Measurements from ENCODE around the gene UTP14A.

The UTP14A gene

DNA sequence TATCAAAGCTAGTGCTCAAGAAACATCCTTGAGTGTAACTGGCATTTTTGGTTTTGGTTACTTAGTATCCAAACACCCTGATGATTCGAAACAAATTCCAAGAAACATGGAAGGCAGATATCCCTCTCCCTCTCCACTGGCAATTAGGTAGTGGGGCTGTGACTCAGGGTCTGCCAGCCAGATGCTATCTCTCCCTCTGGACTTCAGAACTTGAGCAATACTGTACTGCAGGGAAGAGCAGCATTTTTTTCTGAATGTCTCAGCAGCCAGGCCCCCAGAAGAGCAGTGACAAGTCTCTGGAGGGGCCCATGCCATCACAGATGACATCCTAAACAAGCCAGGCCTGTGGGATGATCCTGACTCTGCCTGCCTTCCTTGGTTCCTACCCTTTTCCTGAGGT, 39.2 kb downstream of the UTP14A start:
- Histone ChIP-seq H3K36me3 (ENCODE audit: control insufficient read depth in 2 of 2, insufficient read depth in 2 of 2, low read length in 2 of 2) (no peaks in the 10 kb centered on the region), H3K9ac (ENCODE audit: low read length in 2 of 2) (no peak overlapping the region), H3K4me3 (ENCODE audit: low read length in 2 of 2) (no peak overlapping the region), H3K9me3 (ENCODE audit: control insufficient read depth in 2 of 2, low read length in 2 of 2) (no peaks in the 10 kb centered on the region), H3K27ac (ENCODE audit: low read length) (no peak overlapping the region), H3K4me1 (ENCODE audit: control insufficient read depth, insufficient read depth, low read length) (no peaks in the 10 kb centered on the region), H3K27me3 (ENCODE audit: control insufficient read depth in 1 of 2, insufficient read depth in 2 of 2, low read length in 2 of 2) (peaks cover 0 to 8% of the 10 kb centered on the region in 2 donors)

DNA sequence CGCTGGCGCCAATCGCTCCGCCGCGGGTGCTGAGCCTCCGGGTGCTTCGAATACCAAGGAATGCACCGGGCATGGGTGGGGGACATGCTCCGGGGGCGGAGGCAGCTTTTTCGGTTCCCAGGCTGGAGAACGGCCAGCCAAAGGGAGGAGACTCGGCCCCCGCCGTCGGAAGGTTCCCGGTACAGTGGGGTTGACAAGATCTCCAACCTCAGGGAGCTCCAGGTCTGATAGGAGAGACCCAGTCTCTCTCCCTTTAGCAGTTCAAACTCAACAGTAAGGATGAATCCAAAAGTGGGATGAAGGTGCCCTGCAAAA, 47.3 kb downstream of the UTP14A start:
- Histone ChIP-seq H3K9ac (ENCODE audit: low read length in 2 of 2) (no peak overlapping the region), H3K27ac (ENCODE audit: low read length) (no peak overlapping the region), H3K36me3 (ENCODE audit: control insufficient read depth in 2 of 2, insufficient read depth in 2 of 2, low read length in 2 of 2) (no peaks in the 10 kb centered on the region), H3K9me3 (ENCODE audit: control insufficient read depth in 2 of 2, low read length in 2 of 2) (no peaks in the 10 kb centered on the region), H3K27me3 (ENCODE audit: control insufficient read depth in 1 of 2, insufficient read depth in 2 of 2, low read length in 2 of 2) (peaks cover 0 to 8% of the 10 kb centered on the region in 2 donors), H3K4me3 (ENCODE audit: low read length in 2 of 2) (peak overlapping the region in 1 of 2 donors; percentile 64), H3K4me1 (ENCODE audit: control insufficient read depth, insufficient read depth, low read length) (peaks cover 10% of the 10 kb centered on the region)

DNA sequence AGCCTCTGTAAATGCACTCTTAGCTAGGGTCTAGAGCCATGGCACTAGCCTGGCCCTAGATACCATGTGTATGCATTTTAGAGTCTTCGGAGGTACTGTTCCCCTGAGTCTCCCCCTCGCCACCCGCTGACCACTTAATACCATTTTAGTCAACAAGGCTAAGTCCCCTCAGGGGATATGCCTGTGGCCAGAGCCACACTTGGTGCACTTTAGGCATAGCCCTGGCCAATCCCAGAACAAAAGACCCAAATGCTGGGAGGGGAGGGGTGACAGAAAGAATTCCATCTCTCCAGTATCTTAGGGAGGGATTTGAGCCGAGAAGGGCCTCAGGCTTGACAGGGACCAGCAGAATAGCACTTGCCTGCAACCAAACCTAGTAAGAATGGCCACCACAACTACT, 47.9 kb downstream of the UTP14A start:
- Histone ChIP-seq H3K9ac (ENCODE audit: low read length in 2 of 2) (no peak overlapping the region), H3K4me1 (ENCODE audit: control insufficient read depth, insufficient read depth, low read length) (peaks cover 10% of the 10 kb centered on the region), H3K9me3 (ENCODE audit: control insufficient read depth in 2 of 2, low read length in 2 of 2) (no peaks in the 10 kb centered on the region), H3K27me3 (ENCODE audit: control insufficient read depth in 1 of 2, insufficient read depth in 2 of 2, low read length in 2 of 2) (peaks cover 0 to 8% of the 10 kb centered on the region in 2 donors), H3K27ac (ENCODE audit: low read length) (no peak overlapping the region), H3K4me3 (ENCODE audit: low read length in 2 of 2) (no peak overlapping the region), H3K36me3 (ENCODE audit: control insufficient read depth in 2 of 2, insufficient read depth in 2 of 2, low read length in 2 of 2) (no peaks in the 10 kb centered on the region)

DNA sequence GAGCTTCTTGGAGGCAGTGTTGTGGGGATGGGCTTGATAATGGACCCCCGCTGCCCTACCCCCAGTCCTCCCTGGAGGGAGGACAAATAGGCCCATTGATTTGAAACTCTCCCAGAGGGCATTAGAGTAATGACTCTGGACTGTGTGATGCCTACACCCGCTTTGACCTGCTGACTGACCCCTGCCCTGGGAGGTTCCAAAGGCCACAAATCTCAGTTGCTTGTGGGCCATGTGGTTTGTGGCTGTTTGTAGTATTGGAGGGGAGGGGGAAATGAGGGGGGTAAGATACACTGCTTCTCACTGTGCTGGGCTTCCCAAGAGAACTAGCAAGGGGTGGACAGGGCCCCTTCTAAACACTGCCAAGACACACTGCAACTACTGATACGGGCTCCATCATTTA, 48.8 kb downstream of the UTP14A start:
- Histone ChIP-seq H3K27me3 (ENCODE audit: control insufficient read depth in 1 of 2, insufficient read depth in 2 of 2, low read length in 2 of 2) (peaks cover 0 to 8% of the 10 kb centered on the region in 2 donors), H3K27ac (ENCODE audit: low read length) (no peak overlapping the region), H3K4me1 (ENCODE audit: control insufficient read depth, insufficient read depth, low read length) (peaks cover 10% of the 10 kb centered on the region), H3K4me3 (ENCODE audit: low read length in 2 of 2) (no peak overlapping the region), H3K9ac (ENCODE audit: low read length in 2 of 2) (no peak overlapping the region), H3K9me3 (ENCODE audit: control insufficient read depth in 2 of 2, low read length in 2 of 2) (no peaks in the 10 kb centered on the region), H3K36me3 (ENCODE audit: control insufficient read depth in 2 of 2, insufficient read depth in 2 of 2, low read length in 2 of 2) (no peaks in the 10 kb centered on the region)

DNA sequence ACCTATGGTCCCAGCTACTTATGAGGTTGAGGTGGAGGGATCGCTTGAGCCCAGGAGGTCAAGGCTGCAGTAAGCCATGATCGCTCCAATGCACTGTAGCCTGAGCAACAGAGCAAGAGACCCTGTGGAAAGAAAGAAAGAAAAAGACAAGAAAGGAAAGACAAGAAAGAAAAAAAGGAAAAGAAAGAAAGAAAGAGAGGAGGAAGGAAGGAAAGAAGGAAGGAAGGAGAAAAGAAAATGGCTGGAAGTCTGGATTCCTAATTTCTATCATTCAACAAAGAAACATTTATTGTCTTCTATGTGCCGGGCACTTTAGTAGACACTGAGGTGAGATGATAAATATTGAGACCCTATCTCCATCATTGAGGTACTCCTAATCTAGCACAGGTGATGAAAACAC, 49.7 kb downstream of the UTP14A start:
- no peaks in the 10 kb centered on the region for H3K9me3 ChIP-seq (ENCODE audit: control insufficient read depth in 2 of 2, low read length in 2 of 2)
- H3K4me1 ChIP-seq (ENCODE audit: control insufficient read depth, insufficient read depth, low read length): peaks cover 10% of the 10 kb centered on the region
- no peaks in the 10 kb centered on the region for H3K36me3 ChIP-seq (ENCODE audit: control insufficient read depth in 2 of 2, insufficient read depth in 2 of 2, low read length in 2 of 2)
- peaks cover 0 to 13% of the 10 kb centered on the region in 2 donors for H3K27me3 ChIP-seq (ENCODE audit: control insufficient read depth in 1 of 2, insufficient read depth in 2 of 2, low read length in 2 of 2)
- no peak overlapping the region for H3K4me3 ChIP-seq (ENCODE audit: low read length in 2 of 2)
- H3K9ac ChIP-seq (ENCODE audit: low read length in 2 of 2): no peak overlapping the region
- H3K27ac ChIP-seq (ENCODE audit: low read length): no peak overlapping the region

DNA sequence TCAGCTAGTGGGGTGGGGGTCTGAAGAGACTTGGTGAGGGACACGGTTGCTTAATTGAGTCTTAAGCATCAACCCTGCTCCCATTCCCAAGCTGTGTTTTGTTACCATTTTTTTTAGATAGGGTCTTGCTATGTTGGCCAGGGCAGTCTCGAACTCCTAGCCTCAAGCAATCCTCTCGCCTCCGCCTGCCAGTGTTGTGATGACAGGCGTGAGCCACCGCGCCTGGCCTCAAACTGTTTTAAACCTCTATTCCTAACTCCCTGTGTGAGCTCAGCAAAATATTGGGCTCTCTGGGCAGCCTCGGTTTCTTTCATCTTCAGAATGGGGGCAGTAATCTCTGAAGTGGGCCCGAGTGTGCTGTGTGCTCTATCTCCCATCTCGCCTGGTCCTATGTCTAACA, 50.2 kb downstream of the UTP14A start:
- Histone ChIP-seq H3K4me1 (ENCODE audit: control insufficient read depth, insufficient read depth, low read length) (peaks cover 10% of the 10 kb centered on the region), H3K9me3 (ENCODE audit: control insufficient read depth in 2 of 2, low read length in 2 of 2) (no peaks in the 10 kb centered on the region), H3K36me3 (ENCODE audit: control insufficient read depth in 2 of 2, insufficient read depth in 2 of 2, low read length in 2 of 2) (no peaks in the 10 kb centered on the region), H3K27ac (ENCODE audit: low read length) (no peak overlapping the region), H3K27me3 (ENCODE audit: control insufficient read depth in 1 of 2, insufficient read depth in 2 of 2, low read length in 2 of 2) (peaks cover 0 to 16% of the 10 kb centered on the region in 2 donors), H3K4me3 (ENCODE audit: low read length in 2 of 2) (no peak overlapping the region), H3K9ac (ENCODE audit: low read length in 2 of 2) (no peak overlapping the region)

DNA sequence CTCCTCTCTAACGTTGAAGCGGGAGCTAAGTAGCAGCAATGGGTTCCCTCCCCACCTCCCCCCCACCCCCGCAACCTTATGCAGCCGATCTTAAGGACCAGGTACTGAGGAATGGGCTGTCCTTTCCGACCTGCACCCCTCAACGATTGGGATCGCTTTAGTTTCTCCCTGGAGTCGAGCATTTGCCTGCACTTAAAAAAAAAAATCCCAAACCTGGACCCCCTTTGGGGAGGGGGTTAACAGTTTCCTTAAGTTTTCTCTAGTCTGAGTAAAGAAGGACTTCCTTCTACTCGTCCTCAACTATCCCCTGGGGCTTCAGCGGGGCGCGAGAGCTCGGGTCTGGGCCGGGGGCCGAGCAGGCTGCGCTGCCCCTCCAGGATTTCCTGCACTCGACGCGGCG, 50.8 kb downstream of the UTP14A start:
- H3K27ac ChIP-seq (ENCODE audit: low read length): no peak overlapping the region
- H3K4me1 ChIP-seq (ENCODE audit: control insufficient read depth, insufficient read depth, low read length): peaks cover 10% of the 10 kb centered on the region
- H3K27me3 ChIP-seq (ENCODE audit: control insufficient read depth in 1 of 2, insufficient read depth in 2 of 2, low read length in 2 of 2): peaks cover 0 to 16% of the 10 kb centered on the region in 2 donors
- H3K9ac ChIP-seq (ENCODE audit: low read length in 2 of 2): no peak overlapping the region
- no peaks in the 10 kb centered on the region for H3K9me3 ChIP-seq (ENCODE audit: control insufficient read depth in 2 of 2, low read length in 2 of 2)
- H3K36me3 ChIP-seq (ENCODE audit: control insufficient read depth in 2 of 2, insufficient read depth in 2 of 2, low read length in 2 of 2): no peaks in the 10 kb centered on the region
- H3K4me3 ChIP-seq (ENCODE audit: low read length in 2 of 2): no peak overlapping the region

DNA sequence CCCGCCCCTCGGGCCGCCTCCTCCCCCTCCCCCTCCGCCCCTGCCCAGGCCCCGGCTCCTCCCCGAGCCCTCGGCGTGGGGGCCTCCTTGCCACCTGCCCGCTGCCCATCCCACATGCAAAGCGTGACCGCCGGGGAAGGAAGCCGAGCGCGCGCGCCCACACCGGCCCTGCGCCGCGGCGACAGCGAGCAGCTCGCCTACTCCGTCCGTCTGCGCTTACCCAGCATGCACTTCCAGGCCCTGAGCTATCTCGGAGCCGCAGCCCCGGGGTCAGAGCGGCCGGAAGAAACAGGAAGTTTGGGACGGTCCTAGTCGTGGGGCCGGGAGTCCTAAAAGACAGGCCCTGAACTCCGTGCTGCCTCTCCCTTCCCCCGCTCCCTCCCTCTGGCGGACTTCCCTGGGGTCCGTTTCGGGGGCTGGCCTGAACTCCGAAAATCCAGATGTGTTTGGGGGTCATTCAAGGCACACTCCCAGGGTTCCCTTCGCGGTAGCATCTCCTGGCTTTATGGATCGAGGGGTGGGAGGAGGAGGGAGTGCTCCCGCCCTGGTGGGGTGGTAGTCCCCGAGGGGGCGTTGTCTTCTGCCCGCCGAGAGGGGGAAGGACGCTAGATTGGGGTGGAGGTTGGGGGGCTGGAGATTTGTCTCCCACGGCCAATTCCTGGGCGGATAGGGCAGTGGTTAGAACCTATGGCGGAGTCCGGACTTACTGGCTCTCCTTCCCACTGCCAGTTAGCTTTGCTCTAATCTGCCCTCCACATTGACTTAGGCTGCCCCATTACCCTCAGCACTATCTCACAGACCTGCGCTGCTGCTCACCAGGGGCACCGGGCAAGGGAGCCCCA, 51.5 kb downstream of the UTP14A start:
- Histone ChIP-seq H3K4me3 (ENCODE audit: low read length in 2 of 2) (peak overlapping the region; percentile 25 to 66), H3K9ac (ENCODE audit: low read length in 2 of 2) (peak overlapping the region in 1 of 2 donors; percentile 59), H3K27me3 (ENCODE audit: control insufficient read depth in 1 of 2, insufficient read depth in 2 of 2, low read length in 2 of 2) (peaks cover 0 to 16% of the 10 kb centered on the region in 2 donors), H3K27ac (ENCODE audit: low read length) (no peak overlapping the region), H3K9me3 (ENCODE audit: control insufficient read depth in 2 of 2, low read length in 2 of 2) (no peaks in the 10 kb centered on the region), H3K36me3 (ENCODE audit: control insufficient read depth in 2 of 2, insufficient read depth in 2 of 2, low read length in 2 of 2) (no peaks in the 10 kb centered on the region), H3K4me1 (ENCODE audit: control insufficient read depth, insufficient read depth, low read length) (peaks cover 7% of the 10 kb centered on the region)

DNA sequence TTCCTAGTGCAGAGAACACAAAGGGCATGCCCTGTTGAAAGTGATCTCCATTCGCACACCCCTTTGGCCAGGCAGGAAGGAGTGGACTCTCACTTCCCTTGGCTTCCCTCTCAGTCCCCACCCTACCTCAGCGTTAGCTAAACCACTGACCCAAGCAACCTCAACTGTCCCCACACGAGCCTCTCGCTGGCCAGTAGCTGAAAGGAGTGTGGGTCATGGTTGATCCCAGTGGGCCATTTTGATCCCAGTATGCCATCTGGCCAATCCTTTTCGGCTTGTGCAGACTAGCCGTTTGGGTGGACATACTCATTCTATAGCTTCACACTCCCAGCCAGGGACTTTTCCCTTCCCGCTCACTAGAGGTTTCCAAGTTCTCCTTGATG, 52.1 kb downstream of the UTP14A start:
- no peaks in the 10 kb centered on the region for H3K9me3 ChIP-seq (ENCODE audit: control insufficient read depth in 2 of 2, low read length in 2 of 2)
- no peak overlapping the region for H3K9ac ChIP-seq (ENCODE audit: low read length in 2 of 2)

DNA sequence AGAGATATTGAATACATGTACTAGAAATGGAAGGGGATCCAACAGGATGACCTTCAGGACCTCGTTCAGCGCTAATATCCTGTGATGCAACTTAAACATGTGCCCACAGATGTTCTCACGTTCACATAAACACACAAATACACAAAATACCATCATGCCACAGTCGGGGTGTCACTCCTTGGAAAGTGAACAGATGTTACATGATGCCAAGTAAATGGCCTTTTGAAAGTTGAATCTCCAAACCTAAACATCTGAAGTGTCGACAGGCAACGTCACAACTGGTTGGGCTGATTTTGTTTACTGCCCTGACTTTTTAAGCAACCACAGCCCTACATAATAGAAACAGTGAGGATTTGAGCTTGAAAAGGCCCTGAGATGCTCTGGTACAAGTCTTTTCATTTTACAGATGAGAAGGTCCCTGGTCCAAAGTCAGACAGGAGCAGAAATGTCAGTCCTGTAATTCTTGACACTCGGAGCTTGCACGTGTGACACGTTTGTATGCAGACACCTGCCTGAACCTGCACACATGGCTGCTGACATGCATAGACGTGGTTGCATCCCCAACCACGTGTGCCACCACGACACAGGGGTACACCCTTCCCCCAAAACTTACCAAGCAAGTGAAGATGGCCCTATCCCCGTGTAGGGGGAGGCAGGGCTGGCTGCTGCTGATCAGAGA, 53.0 kb downstream of the UTP14A start:
- Histone ChIP-seq H3K27ac (ENCODE audit: low read length) (no peak overlapping the region), H3K9me3 (ENCODE audit: control insufficient read depth in 2 of 2, low read length in 2 of 2) (no peaks in the 10 kb centered on the region), H3K4me1 (ENCODE audit: control insufficient read depth, insufficient read depth, low read length) (peaks cover 4% of the 10 kb centered on the region), H3K9ac (ENCODE audit: low read length in 2 of 2) (no peak overlapping the region), H3K36me3 (ENCODE audit: control insufficient read depth in 2 of 2, insufficient read depth in 2 of 2, low read length in 2 of 2) (no peaks in the 10 kb centered on the region), H3K4me3 (ENCODE audit: low read length in 2 of 2) (no peak overlapping the region), H3K27me3 (ENCODE audit: control insufficient read depth in 1 of 2, insufficient read depth in 2 of 2, low read length in 2 of 2) (peaks cover 0 to 12% of the 10 kb centered on the region in 2 donors)

More for the DNA sequence above, 52.1 kb downstream of the UTP14A start:
- Histone ChIP-seq H3K27ac (ENCODE audit: low read length) (no peak overlapping the region), H3K36me3 (ENCODE audit: control insufficient read depth in 2 of 2, insufficient read depth in 2 of 2, low read length in 2 of 2) (no peaks in the 10 kb centered on the region), H3K4me3 (ENCODE audit: low read length in 2 of 2) (no peak overlapping the region), H3K27me3 (ENCODE audit: control insufficient read depth in 1 of 2, insufficient read depth in 2 of 2, low read length in 2 of 2) (peaks cover 0 to 16% of the 10 kb centered on the region in 2 donors), H3K4me1 (ENCODE audit: control insufficient read depth, insufficient read depth, low read length) (peaks cover 6% of the 10 kb centered on the region)

DNA sequence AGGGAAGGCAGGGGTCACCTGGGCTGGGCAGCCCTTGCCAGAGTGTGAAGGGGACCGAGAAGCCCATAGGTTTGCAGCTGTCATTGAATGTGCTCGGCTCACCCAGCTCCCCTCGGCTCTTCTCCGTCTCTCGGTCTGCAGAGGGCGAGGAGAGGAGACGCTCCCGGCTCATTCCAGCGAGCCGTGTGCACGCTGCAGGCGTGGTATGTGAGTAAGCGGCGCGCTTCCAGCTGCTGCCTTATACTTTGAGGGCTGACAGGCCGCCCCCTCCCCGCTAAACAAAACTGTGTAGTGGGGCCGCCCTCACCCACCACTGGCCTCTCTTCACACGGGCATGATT, 53.5 kb downstream of the UTP14A start:
- Histone ChIP-seq H3K4me1 (ENCODE audit: control insufficient read depth, insufficient read depth, low read length) (peaks cover 4% of the 10 kb centered on the region), H3K27ac (ENCODE audit: low read length) (no peak overlapping the region), H3K4me3 (ENCODE audit: low read length in 2 of 2) (no peak overlapping the region), H3K9me3 (ENCODE audit: control insufficient read depth in 2 of 2, low read length in 2 of 2) (no peaks in the 10 kb centered on the region), H3K27me3 (ENCODE audit: control insufficient read depth in 1 of 2, insufficient read depth in 2 of 2, low read length in 2 of 2) (peaks cover 0 to 12% of the 10 kb centered on the region in 2 donors), H3K36me3 (ENCODE audit: control insufficient read depth in 2 of 2, insufficient read depth in 2 of 2, low read length in 2 of 2) (no peaks in the 10 kb centered on the region), H3K9ac (ENCODE audit: low read length in 2 of 2) (no peak overlapping the region)
